CD14-positive monocyte (primary cell): Measurements from ENCODE around the gene THY1. TPM values are rescaled to one million over a fixed set of nuclear protein-coding genes. Genes with fewer than 3 reads are reported as not detected.

Experiments
- DNase-seq, 3 donors: peaks; one replicate each; pipeline ENCODE4 v3.0.0-alpha.2; 2011 to 2022
- H2AFZ ChIP-seq: 2 replicates; pipeline ENCODE4 v1.6.0; 2012; ENCODE audit warnings: mild to moderate bottlenecking, low read depth, low read length, inconsistent platforms; ENCODE audit not compliant: insufficient read depth, poor library complexity, severe bottlenecking
- H3K27ac ChIP-seq, 2 donors: 1 replicate in 1 of 2; 2 replicates in 1 of 2; pipeline ENCODE4 v1.5.1; 2012 to 2013; ENCODE audit warnings: low read length in 2 of 2, control low read depth in 1 of 2, inconsistent platforms in 1 of 2, low read depth in 1 of 2, mild to moderate bottlenecking in 1 of 2
- H3K27me3 ChIP-seq, 2 donors: one replicate each; pipeline versions ENCODE4 v1.6.0 to v1.6.1; 2011 to 2013; ENCODE audit warnings: low read length in 2 of 2; ENCODE audit not compliant: control insufficient read depth in 2 of 2, insufficient read depth in 2 of 2
- H3K36me3 ChIP-seq, 2 donors: replicated peaks in 1 of 2; 1 replicate in 1 of 2; 2 replicates in 1 of 2; pipeline versions ENCODE4 v1.5.1 to v1.6.1; 2012 to 2013; ENCODE audit warnings: low read length in 2 of 2, control low read depth in 1 of 2, inconsistent platforms in 1 of 2, mild to moderate bottlenecking in 1 of 2; ENCODE audit not compliant: insufficient read depth in 2 of 2, control insufficient read depth in 1 of 2
- H3K4me1 ChIP-seq, 2 donors: 1 replicate in 1 of 2; 2 replicates in 1 of 2; pipeline versions ENCODE4 v1.5.1 to v1.6.1; 2012 to 2013; ENCODE audit warnings: low read length in 2 of 2, control low read depth in 1 of 2, inconsistent platforms in 1 of 2, mild to moderate bottlenecking in 1 of 2, moderate library complexity in 1 of 2; ENCODE audit not compliant: insufficient read depth in 2 of 2, control insufficient read depth in 1 of 2
- H3K4me2 ChIP-seq: replicated peaks from 2 replicates; pipeline ENCODE3; 2012; ENCODE audit warnings: low read length, moderate library complexity, mild to moderate bottlenecking; ENCODE audit not compliant: poor library complexity, severe bottlenecking; ENCODE audit errors: extremely low read depth
- H3K4me3 ChIP-seq, 3 experiments: fragments of 200-600 bp in 1 of 3; sonication (generic) in 1 of 3; replicated peaks in 1 of 3; 1 replicate in 2 of 3; 2 replicates in 1 of 3; pipeline ENCODE4 v1.5.1; 2011 to 2013; ENCODE audit warnings: low read length in 3 of 3, mild to moderate bottlenecking in 3 of 3, control low read depth in 2 of 3, low read depth in 2 of 3, inconsistent platforms in 1 of 3, moderate library complexity in 1 of 3
- H3K79me2 ChIP-seq: 2 replicates; pipeline ENCODE4 v1.6.0; 2012; ENCODE audit warnings: mild to moderate bottlenecking, control low read depth, inconsistent platforms, low read length, moderate library complexity; ENCODE audit not compliant: insufficient read depth
- H3K9ac ChIP-seq: 2 replicates; pipeline ENCODE4 v1.6.0; 2017; ENCODE audit warnings: low read length, mild to moderate bottlenecking; ENCODE audit not compliant: insufficient read depth, poor library complexity, severe bottlenecking
- H3K9me3 ChIP-seq, 2 donors: replicated peaks in 1 of 2; 1 replicate in 1 of 2; 2 replicates in 1 of 2; pipeline versions ENCODE4 v1.5.1 to v1.6.1; 2012 to 2013; ENCODE audit warnings: low read length in 2 of 2, control low read depth in 1 of 2; ENCODE audit not compliant: control insufficient read depth in 1 of 2, insufficient read depth in 1 of 2
- H4K20me1 ChIP-seq: 2 replicates; pipeline ENCODE4 v1.6.0; 2012; ENCODE audit warnings: mild to moderate bottlenecking, low read length, control low read depth, moderate library complexity; ENCODE audit not compliant: insufficient read depth
- H3K27ac Mint-ChIP-seq, 7 donors: one replicate each; pipeline ENCODE4 v1.8.0; 2020; ENCODE audit warnings: mild to moderate bottlenecking in 7 of 7, mixed read lengths in 7 of 7, moderate library complexity in 6 of 7, inconsistent platforms in 2 of 7
- H3K27me3 Mint-ChIP-seq, 3 donors: one replicate each; pipeline ENCODE4 v1.8.0; 2021 to 2022; ENCODE audit warnings: low read depth in 3 of 3, mild to moderate bottlenecking in 3 of 3, mixed read lengths in 3 of 3, moderate library complexity in 3 of 3, inconsistent platforms in 1 of 3
- H3K36me3 Mint-ChIP-seq, 2 donors: one replicate each; pipeline ENCODE4 v1.8.0; 2020; ENCODE audit warnings: mixed read lengths in 2 of 2, inconsistent platforms in 1 of 2, mild to moderate bottlenecking in 1 of 2
- H3K4me1 Mint-ChIP-seq: one replicate; pipeline ENCODE4 v1.8.0; 2020; ENCODE audit warnings: mild to moderate bottlenecking, mixed read lengths
- H3K4me3 Mint-ChIP-seq, 2 donors: one replicate each; pipeline ENCODE4 v1.8.0; 2020; ENCODE audit warnings: mild to moderate bottlenecking in 2 of 2, mixed read lengths in 2 of 2, moderate library complexity in 1 of 2
- H3K9me3 Mint-ChIP-seq, 7 donors: one replicate each; pipeline ENCODE4 v1.8.0; 2020 to 2022; ENCODE audit warnings: mixed read lengths in 7 of 7, mild to moderate bottlenecking in 6 of 7, moderate library complexity in 6 of 7, inconsistent platforms in 2 of 7
- WGBS: methylation state at CpG from one replicate; pipeline ENCODE4 v1.1.5; 2013; ENCODE audit warnings: missing lambda C conversion rate; ENCODE audit not compliant: insufficient coverage; 5-methylcytosine and 5-hydroxymethylcytosine counted together
- intact Hi-C, 2 donors: fragments of 100-400 bp; cut with micrococcal nuclease; formaldehyde crosslinking; loops; one replicate each; pipeline versions ENCODE4 v1.15.0 to v1.15.1; 2023
- polyA plus RNA-seq, 3 donors: library from polyadenylated mRNA; depleted of rRNA in 1 of 3; unstranded in 2 of 3; stranded (reverse) in 1 of 3; fragments of 300-500 nt in 2 of 3; fragments of >200 nt in 1 of 3; fragmentation: Illumina TruSeq in 2 of 3; gene quantifications; 1 replicate in 2 of 3; 2 replicates in 1 of 3; pipeline ENCODE4 v1.2.3, GENCODE V29; 2012 to 2021
- TF ChIP-seq, protein P1 (sequence below): fragments of 200-600 bp; IDR thresholded peaks from one replicate; pipeline ENCODE4 v1.8.0; 2022; ENCODE audit warnings: antibody characterized with exemption, mild to moderate bottlenecking

THY1 gene
- polyA plus RNA-seq, 3 donors, result not detected

- H3K36me3 ChIP-seq, result no peaks in the 10 kb centered on the region
- Mint-ChIP-seq H3K9me3 (peaks cover 0 to 3% (median 0%) of the 10 kb centered on the region in 7 donors), H3K27ac (peak overlapping the region in 1 of 7 donors; percentile 46), H3K4me3 (no peak overlapping the region), H3K36me3 (no peaks in the 10 kb centered on the region), H3K4me1 (no peaks in the 10 kb centered on the region), H3K27me3 (peaks cover 12 to 24% (median 16%) of the 10 kb centered on the region in 3 donors)
- H3K27me3 ChIP-seq, result peaks cover 0 to 14% of the 10 kb centered on the region in 2 donors
- intact Hi-C loops, result no loop called here
- H3K9me3 ChIP-seq, result no peaks in the 10 kb centered on the region
- H4K20me1 ChIP-seq, result no peaks in the 10 kb centered on the region
- 60% methylated on average over 5 of the region's 12 CpGs for WGBS
- H3K4me1 ChIP-seq, result peaks cover 16% of the 10 kb centered on the region in 2 donors
- H3K4me3 ChIP-seq, result no peak overlapping the region
- no peak overlapping the region for H3K4me2 ChIP-seq
- no peak overlapping the region for H3K27ac ChIP-seq
- peak in 1 of 3 donors; percentile 5 for DNase-seq
- H3K79me2 ChIP-seq, result no peaks in the 10 kb centered on the region
- H3K9ac ChIP-seq, result no peak overlapping the region
- no peak overlapping the region for H2AFZ ChIP-seq
- TF ChIP-seq, protein P1, sequence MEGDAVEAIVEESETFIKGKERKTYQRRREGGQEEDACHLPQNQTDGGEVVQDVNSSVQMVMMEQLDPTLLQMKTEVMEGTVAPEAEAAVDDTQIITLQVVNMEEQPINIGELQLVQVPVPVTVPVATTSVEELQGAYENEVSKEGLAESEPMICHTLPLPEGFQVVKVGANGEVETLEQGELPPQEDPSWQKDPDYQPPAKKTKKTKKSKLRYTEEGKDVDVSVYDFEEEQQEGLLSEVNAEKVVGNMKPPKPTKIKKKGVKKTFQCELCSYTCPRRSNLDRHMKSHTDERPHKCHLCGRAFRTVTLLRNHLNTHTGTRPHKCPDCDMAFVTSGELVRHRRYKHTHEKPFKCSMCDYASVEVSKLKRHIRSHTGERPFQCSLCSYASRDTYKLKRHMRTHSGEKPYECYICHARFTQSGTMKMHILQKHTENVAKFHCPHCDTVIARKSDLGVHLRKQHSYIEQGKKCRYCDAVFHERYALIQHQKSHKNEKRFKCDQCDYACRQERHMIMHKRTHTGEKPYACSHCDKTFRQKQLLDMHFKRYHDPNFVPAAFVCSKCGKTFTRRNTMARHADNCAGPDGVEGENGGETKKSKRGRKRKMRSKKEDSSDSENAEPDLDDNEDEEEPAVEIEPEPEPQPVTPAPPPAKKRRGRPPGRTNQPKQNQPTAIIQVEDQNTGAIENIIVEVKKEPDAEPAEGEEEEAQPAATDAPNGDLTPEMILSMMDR, result no peak
These were observed 45.7 kb downstream of the THY1 start for GRCh38 chr11:119377112-119377901.

DNA sequence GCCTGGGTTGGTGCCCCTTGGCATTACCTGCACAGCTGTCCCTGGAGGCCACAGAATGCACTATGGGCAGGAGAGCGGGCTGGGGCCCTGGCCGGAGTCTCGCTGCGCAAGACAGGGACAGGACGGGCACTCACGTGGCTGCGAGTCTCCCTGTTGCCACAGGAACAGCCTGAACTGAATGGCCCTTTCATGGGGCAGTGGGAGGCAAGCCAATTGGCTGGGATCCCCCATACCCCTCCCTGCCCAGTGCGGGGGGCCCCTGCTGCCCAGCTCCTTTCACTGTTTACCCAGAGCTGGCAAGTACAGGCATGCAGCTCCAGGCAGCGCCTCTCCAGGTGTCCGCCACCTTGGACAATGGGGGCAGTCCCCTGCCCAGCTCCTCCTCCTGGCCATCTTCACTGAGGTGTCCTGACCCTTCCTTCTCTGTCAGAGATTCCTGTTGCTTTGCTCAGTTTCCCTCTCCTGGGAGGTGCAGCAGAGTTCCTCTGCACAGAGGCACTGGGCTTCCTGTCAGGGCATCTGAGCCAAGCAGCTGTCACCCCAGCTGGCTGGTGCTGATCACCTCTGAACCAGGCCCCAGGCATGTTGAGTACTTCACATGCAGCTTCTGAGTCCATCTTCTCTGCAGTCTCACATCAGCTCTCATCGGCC lies 46.6 kb downstream of the THY1 start:
- intact Hi-C loops, result no loop called here
- 95% methylated on average over 11 of the region's 11 CpGs for WGBS
- no peaks in the 10 kb centered on the region for H3K36me3 Mint-ChIP-seq

More for the DNA sequence above, 46.6 kb downstream of the THY1 start:
- Mint-ChIP-seq H3K9me3 (peaks cover 0 to 2% (median 0%) of the 10 kb centered on the region in 7 donors), H3K27me3 (peaks cover 12 to 22% (median 12%) of the 10 kb centered on the region in 3 donors), H3K27ac (no peak overlapping the region), H3K4me3 (no peak overlapping the region), H3K4me1 (no peaks in the 10 kb centered on the region)
- Histone ChIP-seq H3K27me3 (peaks cover 0 to 11% of the 10 kb centered on the region in 2 donors), H2AFZ (no peak overlapping the region), H3K4me3 (no peak overlapping the region), H3K4me2 (no peak overlapping the region), H4K20me1 (no peaks in the 10 kb centered on the region), H3K27ac (no peak overlapping the region), H3K4me1 (peaks cover 6 to 7% of the 10 kb centered on the region in 2 donors), H3K9me3 (no peaks in the 10 kb centered on the region), H3K36me3 (no peaks in the 10 kb centered on the region), H3K9ac (no peak overlapping the region), H3K79me2 (no peaks in the 10 kb centered on the region)
- TF ChIP-seq, protein P1, result no peak
- peak in 1 of 3 donors; percentile 1 for DNase-seq
